H1 (cell line): ENCODE data around the gene OBSCN. TPM values are rescaled to one million over a fixed set of nuclear protein-coding genes. Genes with fewer than 3 reads are reported as not detected.

ENCODE experiments used
- CTCF ChIA-PET: fragments of 300-600 bp; sonication (Branson Sonifier 250); formaldehyde crosslinking; loops from one replicate; lab custom pipeline; 2021; ENCODE audit not compliant: partially characterized antibody; lab: Charles Lee
- POLR2A ChIA-PET: fragments of 300-600 bp; sonication (Branson Sonifier 250); formaldehyde crosslinking; loops from one replicate; lab custom pipeline; 2021; ENCODE audit warnings: inconsistent platforms; ENCODE audit not compliant: partially characterized antibody; lab: Charles Lee
- DNase-seq, 2 experiments: peaks; one replicate each; pipeline versions ENCODE4 v3.0.0 to v3.0.0-alpha.2; 2010 to 2022; ENCODE audit warnings: low spot score in 2 of 2, low read depth in 1 of 2, mixed read lengths in 1 of 2
- FAIRE-seq: peaks from 2 replicates; lab custom pipeline; 2011; peaks lifted over from hg19 to GRCh38; lab: Jason Lieb, UNC
- H2AFZ ChIP-seq: 2 replicates; pipeline ENCODE4 v1.8.1; 2012; ENCODE audit warnings: low read length, inconsistent platforms
- H2AK5ac ChIP-seq: 2 replicates; pipeline ENCODE4 v1.6.1; 2013; ENCODE audit warnings: low read depth, low read length
- H2BK120ac ChIP-seq: replicated peaks from 2 replicates; pipeline ENCODE3; 2013; ENCODE audit warnings: low read depth, low read length, inconsistent platforms
- H2BK12ac ChIP-seq: 2 replicates; pipeline ENCODE4 v1.6.1; 2013; ENCODE audit warnings: low read depth, low read length
- H2BK15ac ChIP-seq: 2 replicates; pipeline ENCODE4 v1.6.1; 2013; ENCODE audit warnings: low read length
- H2BK20ac ChIP-seq: 2 replicates; pipeline ENCODE4 v1.6.1; 2013; ENCODE audit warnings: low read length
- H2BK5ac ChIP-seq: 2 replicates; pipeline ENCODE4 v1.6.1; 2013; ENCODE audit warnings: low read depth, low read length
- H3K14ac ChIP-seq: 2 replicates; pipeline ENCODE4 v1.6.1; 2013; ENCODE audit warnings: inconsistent platforms; ENCODE audit not compliant: insufficient read length
- H3K18ac ChIP-seq: 2 replicates; pipeline ENCODE4 v1.6.1; 2013; ENCODE audit warnings: low read length; ENCODE audit errors: extremely low read depth
- H3K23ac ChIP-seq: 2 replicates; pipeline ENCODE4 v1.6.1; 2013; ENCODE audit warnings: inconsistent platforms; ENCODE audit not compliant: insufficient read length
- H3K23me2 ChIP-seq: 2 replicates; pipeline ENCODE4 v1.6.1; 2013; ENCODE audit warnings: low read depth, low read length
- H3K27ac ChIP-seq: 2 replicates; pipeline ENCODE4 v1.6.1; 2011; ENCODE audit warnings: low read depth, low read length, inconsistent platforms
- H3K27me3 ChIP-seq, 4 experiments: replicated peaks in 1 of 4; 1 replicate in 1 of 4; 2 replicates in 3 of 4; pipeline versions ENCODE4 v1.6.1 to v1.8.1; 2011 to 2013; ENCODE audit warnings: low read length in 3 of 4, mild to moderate bottlenecking in 3 of 4, inconsistent platforms in 2 of 4, mixed read lengths in 2 of 4, moderate library complexity in 1 of 4; ENCODE audit not compliant: control insufficient read depth in 3 of 4, insufficient read depth in 3 of 4; ENCODE audit errors: extremely low read depth in 1 of 4
- H3K36me3 ChIP-seq, 4 experiments: 2 replicates each; pipeline versions ENCODE4 v1.6.1 to v1.8.1; 2011 to 2013; ENCODE audit warnings: mild to moderate bottlenecking in 4 of 4, low read length in 3 of 4, moderate library complexity in 2 of 4, control low read depth in 1 of 4, inconsistent platforms in 1 of 4; ENCODE audit not compliant: insufficient read depth in 4 of 4, control insufficient read depth in 2 of 4
- H3K4ac ChIP-seq: replicated peaks from 2 replicates; pipeline ENCODE3; 2013; ENCODE audit warnings: low read length, low read depth, mixed read lengths, inconsistent platforms; ENCODE audit not compliant: insufficient read length
- H3K4me1 ChIP-seq, 4 experiments: replicated peaks in 1 of 4; 1 replicate in 1 of 4; 2 replicates in 3 of 4; pipeline versions ENCODE4 v1.6.1 to v1.8.1; 2011 to 2013; ENCODE audit warnings: low read length in 3 of 4, inconsistent platforms in 2 of 4, mixed read lengths in 1 of 4; ENCODE audit not compliant: insufficient read depth in 4 of 4, control insufficient read depth in 3 of 4
- H3K4me2 ChIP-seq, 2 experiments: 2 replicates each; pipeline versions ENCODE4 v1.6.1 to v1.8.1; 2011 to 2013; ENCODE audit warnings: low read depth in 2 of 2, low read length in 2 of 2, control low read depth in 1 of 2, inconsistent platforms in 1 of 2, mild to moderate bottlenecking in 1 of 2; ENCODE audit not compliant: insufficient read depth in 1 of 2
- H3K4me3 ChIP-seq, 4 experiments: fragments of 200-600, 300-600 bp in 1 of 4; sonication (generic), shearing (Covaris generic), sonication (Bioruptor Twin) in 1 of 4; 2 replicates each; pipeline versions ENCODE4 v1.5.1 to v1.8.1; 2011 to 2016; ENCODE audit warnings: low read length in 4 of 4, low read depth in 3 of 4, control low read depth in 2 of 4, inconsistent platforms in 2 of 4, mild to moderate bottlenecking in 2 of 4, mixed read lengths in 1 of 4, moderate library complexity in 1 of 4; ENCODE audit not compliant: insufficient read depth in 2 of 4; ENCODE audit errors: extremely low read depth in 1 of 4
- H3K56ac ChIP-seq: replicated peaks from 2 replicates; pipeline ENCODE3; 2013; ENCODE audit warnings: low read depth, mild to moderate bottlenecking, mixed read lengths, low read length, inconsistent platforms; ENCODE audit not compliant: insufficient read length
- H3K79me1 ChIP-seq: 2 replicates; pipeline ENCODE4 v1.6.1; 2013; ENCODE audit warnings: low read depth, low read length, control low read depth
- H3K79me2 ChIP-seq, 2 experiments: 2 replicates each; pipeline versions ENCODE4 v1.6.1 to v1.8.1; 2012 to 2013; ENCODE audit warnings: low read length in 2 of 2, mild to moderate bottlenecking in 2 of 2, inconsistent platforms in 1 of 2; ENCODE audit not compliant: insufficient read depth in 2 of 2, control insufficient read depth in 1 of 2
- H3K9ac ChIP-seq, 4 experiments: replicated peaks in 1 of 4; 1 replicate in 1 of 4; 2 replicates in 3 of 4; pipeline versions ENCODE4 v1.6.1 to v1.8.1; 2011 to 2013; ENCODE audit warnings: low read depth in 3 of 4, low read length in 3 of 4, control low read depth in 2 of 4, mild to moderate bottlenecking in 2 of 4, moderate library complexity in 2 of 4, inconsistent platforms in 1 of 4; ENCODE audit errors: extremely low read depth in 1 of 4
- H3K9me3 ChIP-seq, 2 experiments: 2 replicates each; pipeline versions ENCODE4 v1.6.1 to v1.8.1; 2012 to 2013; ENCODE audit warnings: mild to moderate bottlenecking in 2 of 2, moderate library complexity in 2 of 2, control low read depth in 1 of 2, inconsistent platforms in 1 of 2, low read depth in 1 of 2, low read length in 1 of 2, mixed read lengths in 1 of 2; ENCODE audit not compliant: insufficient read depth in 2 of 2
- H4K20me1 ChIP-seq, 2 experiments: replicated peaks in 1 of 2; 2 replicates each; pipeline versions ENCODE3 to v1.8.1; 2011 to 2013; ENCODE audit warnings: inconsistent platforms in 2 of 2, low read length in 2 of 2, mild to moderate bottlenecking in 1 of 2; ENCODE audit not compliant: insufficient read depth in 2 of 2, control insufficient read depth in 1 of 2
- H4K5ac ChIP-seq: 2 replicates; pipeline ENCODE4 v1.6.1; 2013; ENCODE audit warnings: low read length, low read depth, mixed read lengths, inconsistent platforms; ENCODE audit not compliant: insufficient read length
- H4K8ac ChIP-seq: 2 replicates; pipeline ENCODE4 v1.8.0; 2013; ENCODE audit warnings: mild to moderate bottlenecking, moderate library complexity, low read length, inconsistent platforms; ENCODE audit not compliant: insufficient read depth; ENCODE audit errors: extremely low read depth
- H4K91ac ChIP-seq: replicated peaks from 2 replicates; pipeline ENCODE3; 2013; ENCODE audit warnings: low read length, mixed read lengths, inconsistent platforms; ENCODE audit not compliant: insufficient read length
- ASH2L ChIP-seq: fragments of 200-600, 300-600 bp; sonication (generic); IDR thresholded peaks from one replicate; pipeline ENCODE4 v1.7.1; 2017; ENCODE audit warnings: low read length
- ATF3 ChIP-seq: IDR thresholded peaks from 2 replicates; pipeline ENCODE4 v1.6.1; 2011; ENCODE audit warnings: low read depth, mild to moderate bottlenecking, low read length; ENCODE audit not compliant: insufficient read depth
- CREB1 ChIP-seq: IDR thresholded peaks from 2 replicates; pipeline ENCODE4 v1.6.1; 2012; ENCODE audit warnings: inconsistent platforms
- FOSL1 ChIP-seq: IDR thresholded peaks from 2 replicates; pipeline ENCODE4 v1.6.1; 2011; ENCODE audit warnings: mild to moderate bottlenecking, low read depth, low read length, moderate library complexity; ENCODE audit not compliant: insufficient read depth
- HDAC2 ChIP-seq, 2 experiments: fragments of 300-600 bp in 1 of 2; sonication (generic) in 1 of 2; IDR thresholded peaks; 2 replicates each; pipeline ENCODE4 v1.6.1; 2011 to 2012; ENCODE audit warnings: low read depth in 2 of 2, low read length in 2 of 2, mild to moderate bottlenecking in 2 of 2, moderate library complexity in 2 of 2, borderline replicate concordance in 1 of 2, inconsistent platforms in 1 of 2
- KDM1A ChIP-seq: fragments of 200-600, 300-600 bp; sonication (generic); IDR thresholded peaks from 2 replicates; pipeline ENCODE4 v1.7.1; 2016; ENCODE audit warnings: mild to moderate bottlenecking, low read length, borderline replicate concordance
- SIRT6 ChIP-seq: IDR thresholded peaks from one replicate; pipeline ENCODE4 v1.7.1; 2012; ENCODE audit warnings: low read length, inconsistent platforms
- SIX5 ChIP-seq: IDR thresholded peaks from 2 replicates; pipeline ENCODE4 v1.6.1; 2011; ENCODE audit warnings: mild to moderate bottlenecking, low read depth, low read length
- SP2 ChIP-seq: IDR thresholded peaks from 2 replicates; pipeline ENCODE4 v1.6.1; 2012; ENCODE audit warnings: mild to moderate bottlenecking, low read length, inconsistent platforms
- SP4 ChIP-seq: IDR thresholded peaks from 2 replicates; pipeline ENCODE4 v1.6.1; 2012; ENCODE audit warnings: low read length, inconsistent platforms
- ZNF274 ChIP-seq: IDR thresholded peaks from 2 replicates; pipeline ENCODE4 v1.7.0; 2012; ENCODE audit warnings: low read length, borderline replicate concordance; ENCODE audit errors: extremely low read depth
- WGBS, 2 experiments: shearing (Covaris generic) in 1 of 2; methylation state at CpG; one replicate each; pipeline versions ENCODE4 v1.1.6 to v1.1.7; 2013 to 2015; ENCODE audit warnings: low lambda C conversion rate in 2 of 2, mixed read lengths in 2 of 2, inconsistent platforms in 1 of 2, low coverage in 1 of 2, missing lambda C conversion rate in 1 of 2; ENCODE audit not compliant: insufficient replicate concordance in 2 of 2, insufficient coverage in 1 of 2, insufficient read length in 1 of 2; ENCODE audit errors: extremely low coverage in 1 of 2, missing lambda C conversion rate in 1 of 2; 5-methylcytosine and 5-hydroxymethylcytosine counted together
- polyA plus RNA-seq, 7 experiments: library from polyadenylated mRNA; depleted of rRNA in 3 of 7; stranded (reverse) in 5 of 7; unstranded in 2 of 7; fragments of >200 nt in 5 of 7; fragments of 200-250 nt in 2 of 7; gene quantifications; 1 replicate in 5 of 7; 2 replicates in 1 of 7; 4 replicates in 1 of 7; pipeline versions ENCODE4 v1.2.1 to v1.2.3, GENCODE V29; 2011 to 2013; ENCODE audit warnings: missing spikeins in 2 of 7, mixed read lengths in 2 of 7
- total RNA-seq: library from RNA; stranded (reverse); fragmentation: NEBNext Ultra II Directional; extraction: Animal tissue kit (Norgen Biotek cat#: 25700); gene quantifications from 2 replicates; pipeline ENCODE4 v1.2.1, GENCODE V29; 2021
- TF ChIP-seq, protein P1 (sequence below): IDR thresholded peaks from 2 replicates; pipeline ENCODE4 v1.6.1; 2012; ENCODE audit warnings: inconsistent platforms

OBSCN gene
- total and polyA plus RNA-seq, 2 of the 8 experiments (the other 6 are each of a cell fraction or from before 2014, with no cell fraction given) = 7.5 to 28.4 TPM

DNA sequence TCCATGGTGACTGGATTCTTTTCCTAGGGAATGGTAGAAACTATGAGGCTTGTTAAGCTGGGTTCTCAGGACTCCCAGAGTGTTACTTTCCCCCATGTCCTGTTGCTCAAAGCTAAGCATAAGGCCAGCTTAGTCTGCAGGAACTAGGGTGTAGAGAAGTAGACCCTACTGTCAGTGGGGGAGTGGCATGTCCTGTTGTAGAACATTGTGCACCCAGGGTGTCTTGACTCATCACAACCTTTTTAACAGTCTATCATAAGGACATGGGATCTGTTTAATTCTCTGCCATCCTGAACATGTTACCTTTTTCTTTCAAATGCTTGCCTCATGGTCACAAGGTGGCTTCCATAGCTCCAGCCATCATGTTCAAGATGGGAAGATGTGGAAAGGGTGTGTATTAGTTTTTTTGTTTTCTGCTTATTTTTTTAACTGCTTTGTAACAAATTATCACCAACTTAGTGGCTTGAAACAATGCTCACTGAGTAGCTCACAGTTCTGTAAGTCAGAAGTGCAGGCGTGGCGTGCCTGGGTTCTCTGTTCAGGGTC is 17.4 kb downstream of the OBSCN start:
- H3K79me1 ChIP-seq = peaks cover 8% of the 10 kb centered on the region
- no peak overlapping the region for H2BK5ac ChIP-seq
- ChIA-PET CTCF (interaction anchor here (1.0 to 2.1 kb wide), 4 partner anchors 12 to 290 kb away, joined by 4 to 11 read pairs (median 4); no protein-coding TSS in a partner anchor), POLR2A (interaction anchor here (0.6 to 2.8 kb wide), 2 partner anchors 8 to 12 kb away, joined by 3 to 10 read pairs; no protein-coding TSS in a partner anchor)
- H3K4ac ChIP-seq = no peak overlapping the region
- H3K23me2 ChIP-seq = no peaks in the 10 kb centered on the region; the same call in 1 of the 2 replicates
- FAIRE-seq (no peak), DNase-seq (no peak)
- no peak overlapping the region for H2BK15ac ChIP-seq
- H3K18ac ChIP-seq = no peak overlapping the region
- H2BK120ac ChIP-seq = no peak overlapping the region
- H3K4me1 ChIP-seq = no peaks in the 10 kb centered on the region; a peak in 1 of 7 replicates
- peaks cover 0 to 3% of the 10 kb centered on the region in 2 experiments; a peak in 1 of 4 replicates for H3K9me3 ChIP-seq
- no peaks in the 10 kb centered on the region for H3K27me3 ChIP-seq
- H4K91ac ChIP-seq = no peak overlapping the region
- H3K4me3 ChIP-seq = no peak overlapping the region
- no peak overlapping the region for H3K14ac ChIP-seq
- no peak overlapping the region for H2AFZ ChIP-seq
- H3K9ac ChIP-seq = no peak overlapping the region
- no peak overlapping the region for H3K4me2 ChIP-seq
- no peak overlapping the region for H3K27ac ChIP-seq
- peaks cover 13 to 38% (median 22%) of the 10 kb centered on the region in 4 experiments for H3K36me3 ChIP-seq
- 72% methylated on average over 2 of the region's 2 CpGs; no CpG with 5 or more reads in 1 of the 2 experiments for WGBS, 2 experiments
- no peak overlapping the region for H3K23ac ChIP-seq
- no peak overlapping the region for H2BK12ac ChIP-seq
- peaks cover 0 to 13% of the 10 kb centered on the region in 2 experiments for H4K20me1 ChIP-seq
- no peak overlapping the region for H2BK20ac ChIP-seq
- no peak overlapping the region for H4K5ac ChIP-seq
- H4K8ac ChIP-seq = no peak overlapping the region
- no peak overlapping the region for H2AK5ac ChIP-seq
- no peak overlapping the region for H3K56ac ChIP-seq
- no peaks in the 10 kb centered on the region for H3K79me2 ChIP-seq
- TF ChIP-seq SIX5 (no peak), ATF3 (no peak), KDM1A (no peak), SIRT6 (no peak), SP4 (no peak), CREB1 (no peak), ZNF274 (no peak), FOSL1 (no peak), HDAC2 (IDR thresholded peaks at IDR 0.05; ENCODE audit: borderline replicate concordance in 1 of 2, low read depth in 2 of 2, low read length in 2 of 2) (no peak), ASH2L (no peak), SP2 (no peak)
- TF ChIP-seq, protein P1, sequence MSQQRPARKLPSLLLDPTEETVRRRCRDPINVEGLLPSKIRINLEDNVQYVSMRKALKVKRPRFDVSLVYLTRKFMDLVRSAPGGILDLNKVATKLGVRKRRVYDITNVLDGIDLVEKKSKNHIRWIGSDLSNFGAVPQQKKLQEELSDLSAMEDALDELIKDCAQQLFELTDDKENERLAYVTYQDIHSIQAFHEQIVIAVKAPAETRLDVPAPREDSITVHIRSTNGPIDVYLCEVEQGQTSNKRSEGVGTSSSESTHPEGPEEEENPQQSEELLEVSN = no peak
